ENCODE data around the gene C16orf90. TPM values are rescaled to one million over a fixed set of nuclear protein-coding genes. Genes with fewer than 3 reads are reported as not detected.

C16orf90 gene
- total RNA-seq, 1 donor from 2014 or later: not detected

DNA sequence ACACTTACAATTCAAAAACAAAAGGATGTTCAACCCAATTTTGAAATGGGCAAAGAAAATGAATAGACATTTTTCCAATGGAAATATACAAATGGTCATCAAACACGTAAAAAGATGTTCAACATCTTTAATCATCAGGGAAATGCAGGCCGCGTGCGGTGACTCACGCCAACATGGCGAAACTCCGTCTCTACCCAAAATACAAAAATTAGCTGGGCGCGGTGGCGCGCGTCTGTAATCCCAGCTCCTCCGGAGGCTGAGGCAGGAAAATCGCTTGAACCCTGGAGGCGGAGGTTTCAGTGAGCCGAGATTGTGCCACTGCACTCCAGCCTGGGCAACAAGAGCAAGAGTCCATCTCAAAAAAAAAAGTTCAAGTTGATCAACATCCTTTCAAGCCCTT, 3.7 kb upstream of the C16orf90 start:
- H3K4me1 Mint-ChIP-seq: peaks cover 20% of the 10 kb centered on the region
- no peak for TF ChIP-seq CTCF (IDR thresholded peaks at IDR 0.05; ENCODE audit: unreplicated experiment)
- no peaks in the 10 kb centered on the region for H3K36me3 Mint-ChIP-seq
- H3K27me3 Mint-ChIP-seq (ENCODE audit: low read depth): no peaks in the 10 kb centered on the region
- DNase-seq (ENCODE audit: low spot score in 2 of 2, unreplicated experiment in 2 of 2): no peak
- no peaks in the 10 kb centered on the region for H3K9me3 Mint-ChIP-seq
- no peak overlapping the region for H3K27ac Mint-ChIP-seq
- no peak overlapping the region for H3K4me3 Mint-ChIP-seq

GRCh38 chr16:3497771-3498170, 2.5 kb upstream of the C16orf90 start:
- Mint-ChIP-seq H3K27ac (no peak overlapping the region), H3K36me3 (no peaks in the 10 kb centered on the region), H3K27me3 (ENCODE audit: low read depth) (no peaks in the 10 kb centered on the region), H3K9me3 (no peaks in the 10 kb centered on the region), H3K4me1 (peaks cover 18% of the 10 kb centered on the region), H3K4me3 (no peak overlapping the region)
- TF ChIP-seq CTCF (IDR thresholded peaks at IDR 0.05; ENCODE audit: unreplicated experiment): no peak
- no peak for DNase-seq (ENCODE audit: low spot score in 2 of 2, unreplicated experiment in 2 of 2)

GRCh38 chr16:3496386-3496785, 1.1 kb upstream of the C16orf90 start:
- no peak overlapping the region for H3K27ac Mint-ChIP-seq
- H3K36me3 Mint-ChIP-seq: no peaks in the 10 kb centered on the region
- no peaks in the 10 kb centered on the region for H3K9me3 Mint-ChIP-seq
- H3K4me3 Mint-ChIP-seq: no peak overlapping the region
- no peak for TF ChIP-seq CTCF (IDR thresholded peaks at IDR 0.05; ENCODE audit: unreplicated experiment)
- no peaks in the 10 kb centered on the region for H3K27me3 Mint-ChIP-seq (ENCODE audit: low read depth)
- DNase-seq (ENCODE audit: low spot score in 2 of 2, unreplicated experiment in 2 of 2): no peak
- H3K4me1 Mint-ChIP-seq: peaks cover 7% of the 10 kb centered on the region

- Mint-ChIP-seq H3K4me3 (no peak overlapping the region), H3K36me3 (no peaks in the 10 kb centered on the region), H3K27me3 (ENCODE audit: low read depth) (no peaks in the 10 kb centered on the region), H3K4me1 (no peaks in the 10 kb centered on the region), H3K27ac (no peak overlapping the region), H3K9me3 (no peaks in the 10 kb centered on the region)
- no peak for DNase-seq (ENCODE audit: low spot score in 2 of 2, unreplicated experiment in 2 of 2)
- no peak for TF ChIP-seq CTCF (IDR thresholded peaks at IDR 0.05; ENCODE audit: unreplicated experiment)
Observed at GRCh38 chr16:3494386-3494973, 809 bp downstream of the C16orf90 start.

- no peaks in the 10 kb centered on the region for H3K36me3 Mint-ChIP-seq
- DNase-seq (ENCODE audit: low spot score in 2 of 2, unreplicated experiment in 2 of 2): no peak
- no peak overlapping the region for H3K27ac Mint-ChIP-seq
- no peaks in the 10 kb centered on the region for H3K4me1 Mint-ChIP-seq
- no peak for TF ChIP-seq CTCF (IDR thresholded peaks at IDR 0.05; ENCODE audit: unreplicated experiment)
- no peaks in the 10 kb centered on the region for H3K27me3 Mint-ChIP-seq (ENCODE audit: low read depth)
- H3K4me3 Mint-ChIP-seq: no peak overlapping the region
- no peaks in the 10 kb centered on the region for H3K9me3 Mint-ChIP-seq
Observed at GRCh38 chr16:3492356-3492755, 2.9 kb downstream of the C16orf90 start.

Measured in mesothelial cell of epicardium (in vitro differentiated cells).